GM18505 (cell line): ENCODE data around the gene PTGDR2.

ENCODE experiments used
- ATAC-seq: cut with Tn5 transposase; IDR thresholded peaks from one replicate; pipeline ENCODE4 v1.9.1; 2021; ENCODE audit not compliant: unreplicated experiment
- POLR2A ChIP-seq: IDR thresholded peaks from 4 replicates; pipeline ENCODE4 v1.6.1; 2011; ENCODE audit warnings: borderline replicate concordance; ENCODE audit not compliant: insufficient read depth, insufficient read length; ENCODE audit errors: extremely low read depth

Gene PTGDR2

DNA sequence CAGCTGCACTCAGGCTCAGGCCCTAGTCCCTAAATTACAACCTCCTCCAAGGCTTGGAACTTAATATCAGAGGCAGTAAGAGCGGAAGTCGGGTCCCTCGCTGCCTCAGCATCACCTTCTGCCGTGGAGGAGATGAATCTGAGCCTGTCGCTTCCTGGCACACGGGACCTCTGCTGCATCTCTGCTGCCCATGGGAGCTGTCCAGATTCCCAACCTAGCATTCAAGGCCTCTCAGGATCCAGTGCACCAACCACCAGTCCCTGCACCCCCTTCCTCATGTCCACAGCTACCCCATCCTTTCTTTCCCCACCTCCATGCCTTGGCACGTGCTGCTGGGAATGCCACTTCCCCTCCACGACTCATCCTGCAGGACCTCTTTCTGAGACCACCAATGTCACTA is 2.5 kb upstream of the PTGDR2 start:
- no peak for TF ChIP-seq POLR2A
- ATAC-seq: no peak

DNA sequence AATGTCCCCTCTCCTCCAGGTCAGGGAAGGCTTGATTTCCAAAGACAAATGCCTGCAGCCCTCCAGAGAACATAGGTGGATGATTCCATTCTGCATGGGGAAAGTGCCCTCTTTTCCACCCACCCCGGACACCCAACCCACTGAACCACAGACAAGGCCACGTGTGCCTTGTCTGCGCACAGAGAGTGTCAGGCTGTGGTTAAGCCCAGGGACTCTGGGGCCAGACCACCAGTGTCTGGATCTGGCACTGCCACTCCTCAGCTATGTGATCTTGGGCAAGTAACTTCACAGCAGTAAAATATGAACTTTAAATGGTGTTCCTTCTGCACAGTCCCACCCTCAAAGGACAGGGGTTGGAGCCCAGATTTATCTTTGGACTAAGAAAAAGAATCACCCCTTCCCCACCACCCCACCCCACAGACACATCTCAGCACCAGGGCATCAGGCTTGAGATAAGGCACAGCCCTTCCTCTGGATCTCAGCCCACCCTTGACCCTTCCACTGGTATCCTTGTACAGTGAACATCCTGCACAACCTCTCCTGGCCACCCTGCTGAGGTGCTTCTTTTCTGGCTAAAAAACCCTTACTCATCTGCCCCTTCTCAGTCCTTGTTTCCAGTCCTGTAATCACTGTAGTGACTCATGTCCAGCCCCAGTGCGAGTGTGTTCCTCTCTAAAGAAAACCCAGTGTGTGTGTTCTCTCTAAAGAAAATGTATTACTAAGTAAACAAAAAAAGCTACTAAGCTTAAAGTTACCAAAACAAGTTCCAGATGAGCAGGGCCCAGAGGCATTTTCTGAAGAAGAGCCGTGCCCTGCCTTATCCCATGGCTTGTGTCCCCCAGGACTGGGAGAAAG is 1.9 kb upstream of the PTGDR2 start:
- TF ChIP-seq POLR2A: no peak
- ATAC-seq: no peak

DNA sequence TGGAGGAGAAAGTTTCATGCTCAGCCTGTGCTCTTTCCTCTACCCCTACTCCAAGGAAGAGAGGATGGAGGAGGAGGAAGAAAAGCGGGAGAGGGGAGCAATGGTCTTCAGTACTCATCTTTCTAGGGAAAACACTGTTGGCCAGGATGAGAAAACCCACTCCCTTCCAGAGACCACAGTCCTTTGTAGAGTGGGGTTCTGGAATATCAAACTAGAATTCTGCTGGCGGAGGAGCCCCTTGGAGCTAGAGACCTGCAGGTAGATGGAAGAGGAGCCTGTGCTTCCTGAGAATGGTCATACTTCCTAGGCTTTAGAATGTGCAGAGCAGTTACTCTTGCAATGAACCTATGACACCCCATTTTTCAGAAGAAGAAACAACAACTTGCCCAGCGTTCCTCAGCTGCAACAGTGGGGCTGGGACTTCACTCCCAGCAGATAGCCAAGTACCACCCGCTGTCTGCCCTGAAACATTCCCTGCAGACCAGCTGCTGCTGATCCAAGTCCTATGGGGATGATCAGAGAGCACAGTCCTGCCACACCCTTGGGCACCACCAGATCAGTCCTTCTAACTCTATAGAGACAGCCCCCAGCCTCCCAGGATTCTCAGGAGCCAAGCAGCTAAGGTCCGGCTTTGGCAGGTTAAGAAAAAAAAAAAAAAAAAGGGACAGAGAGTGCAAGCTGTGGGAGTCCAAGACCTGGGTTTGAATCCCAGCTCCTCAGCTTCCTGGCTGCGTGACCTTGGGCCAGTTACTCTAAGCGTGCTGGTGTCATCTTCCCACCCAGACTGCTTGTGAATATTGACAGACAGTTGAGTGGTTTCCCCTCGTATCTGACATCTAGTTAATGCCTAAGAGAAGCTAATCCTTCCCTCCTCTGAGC is 664 bp downstream of the PTGDR2 start:
- no peak for ATAC-seq
- TF ChIP-seq POLR2A: no peak

DNA sequence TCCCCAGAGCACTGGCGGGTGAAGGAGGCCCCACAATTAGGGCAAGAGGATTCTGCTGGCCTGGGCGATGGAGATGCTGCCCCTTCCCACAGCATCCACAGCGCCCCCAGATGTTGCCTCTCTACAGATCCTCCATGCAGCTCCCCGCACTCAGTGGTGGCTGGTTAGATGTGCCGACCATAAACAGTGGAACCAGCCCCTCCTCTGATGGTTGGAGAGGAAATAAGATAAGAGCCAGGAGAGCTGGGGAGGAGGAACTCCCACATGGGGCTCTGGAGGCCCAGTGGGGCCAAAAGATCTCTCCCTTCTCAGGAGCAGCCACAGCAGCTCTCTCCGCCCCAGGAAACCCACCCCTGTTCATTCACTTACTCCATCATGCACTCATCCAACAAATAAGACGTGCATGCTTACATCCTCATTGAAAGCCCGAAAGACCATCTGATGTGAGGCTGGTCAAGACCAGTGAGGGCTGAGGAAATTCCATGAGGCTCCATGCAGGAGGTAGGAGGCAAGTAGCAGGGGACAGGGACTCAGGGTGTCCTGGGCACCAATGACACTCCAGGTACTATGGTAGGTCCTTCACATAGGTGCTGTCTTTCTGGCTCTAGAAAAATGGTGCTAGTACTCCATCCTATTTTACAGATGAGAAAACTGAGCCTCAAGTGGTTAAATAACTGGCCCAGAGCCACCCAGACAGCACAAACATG is 1.5 kb downstream of the PTGDR2 start:
- no peak for TF ChIP-seq POLR2A

DNA sequence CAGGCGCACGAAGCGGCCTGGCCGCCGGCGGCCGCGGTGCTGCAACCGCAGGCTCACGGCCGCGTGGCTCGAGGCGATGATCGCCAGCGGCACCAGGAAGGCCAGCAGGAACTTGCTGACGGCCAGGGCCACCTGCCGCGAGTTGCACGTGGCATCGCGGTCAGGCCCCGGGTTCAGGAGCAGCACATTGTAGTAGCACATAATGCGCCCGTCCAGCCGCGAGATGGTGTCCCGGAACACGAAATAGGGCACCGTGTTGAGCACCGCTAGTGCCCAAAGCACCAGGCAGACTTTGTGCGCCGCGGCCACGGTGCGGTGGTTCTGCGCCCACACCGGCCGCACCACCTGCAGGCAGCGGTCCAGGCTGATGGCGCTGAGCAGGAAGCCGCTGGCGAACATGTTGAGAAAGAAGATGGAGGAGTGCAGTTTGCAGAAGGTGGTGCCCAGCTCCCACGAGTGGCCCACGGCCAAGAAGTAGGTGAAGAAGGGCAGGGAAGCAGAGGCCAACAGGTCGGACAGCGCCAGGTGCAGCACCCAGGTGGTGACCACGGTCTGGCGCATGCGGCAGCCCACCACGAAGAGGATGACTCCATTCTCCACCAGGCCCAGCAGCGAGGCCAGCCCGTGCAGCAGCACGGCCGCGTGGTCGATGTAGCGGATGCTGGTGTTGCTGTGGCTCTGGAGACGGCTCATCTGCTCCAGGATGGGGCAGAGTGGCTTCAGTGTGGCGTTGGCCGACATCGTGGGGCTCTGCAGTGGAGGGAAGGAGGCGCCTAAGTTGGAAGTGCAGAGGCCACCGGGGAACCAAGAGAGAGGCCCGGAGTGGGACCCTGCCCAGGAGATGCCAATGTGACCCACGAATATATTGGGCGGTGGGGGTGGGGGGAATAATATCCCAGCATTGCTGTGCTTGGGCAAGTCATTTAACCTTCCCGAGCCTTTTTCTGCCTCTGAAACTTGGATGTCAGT is 2.5 kb downstream of the PTGDR2 start:
- no peak for TF ChIP-seq POLR2A
- no peak for ATAC-seq

More for the DNA sequence above, 1.5 kb downstream of the PTGDR2 start:
- ATAC-seq: no peak

DNA sequence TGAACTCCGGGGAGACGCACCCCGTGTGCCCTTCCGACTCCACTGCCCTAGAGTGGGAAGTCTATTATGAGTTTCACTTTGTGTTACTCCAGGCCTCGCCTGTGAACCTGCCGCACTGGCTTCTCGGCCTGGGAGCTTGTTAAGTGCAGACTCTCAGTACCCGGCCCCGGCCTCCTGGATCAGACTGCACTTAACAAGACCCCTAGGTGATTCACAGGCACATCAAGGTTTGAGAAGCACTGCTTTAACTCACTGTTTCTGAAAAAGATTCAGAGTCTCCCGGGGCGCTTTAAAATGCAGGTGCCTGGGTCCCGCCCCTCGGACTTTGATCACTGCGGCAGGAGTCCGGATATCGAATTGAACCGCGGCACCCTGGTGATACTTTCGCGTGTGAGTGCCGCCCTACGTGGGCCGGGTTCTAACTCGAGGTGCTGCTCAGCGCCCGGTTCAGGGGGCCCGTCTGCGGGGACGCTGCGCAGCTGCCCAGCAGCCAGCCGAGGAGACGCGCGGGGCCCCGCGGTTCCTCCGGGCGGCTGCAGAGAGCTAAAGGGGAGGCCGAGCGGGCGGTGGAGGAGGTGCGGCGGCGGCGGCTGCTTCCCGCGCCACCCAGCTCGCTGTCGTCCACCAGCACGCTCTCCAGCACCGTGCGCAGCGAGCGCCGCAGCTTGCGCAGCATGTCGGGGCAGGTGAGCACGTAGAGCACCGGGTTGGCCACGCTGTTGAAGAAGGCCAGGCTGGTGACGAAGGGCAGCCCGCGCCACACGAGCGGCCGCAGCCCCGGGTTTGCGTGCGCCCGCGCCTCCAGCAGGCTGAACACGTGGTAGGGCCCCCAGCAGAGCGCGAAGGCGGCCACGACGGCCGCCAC is 3.4 kb downstream of the PTGDR2 start:
- TF ChIP-seq POLR2A: no peak
- no peak for ATAC-seq

DNA sequence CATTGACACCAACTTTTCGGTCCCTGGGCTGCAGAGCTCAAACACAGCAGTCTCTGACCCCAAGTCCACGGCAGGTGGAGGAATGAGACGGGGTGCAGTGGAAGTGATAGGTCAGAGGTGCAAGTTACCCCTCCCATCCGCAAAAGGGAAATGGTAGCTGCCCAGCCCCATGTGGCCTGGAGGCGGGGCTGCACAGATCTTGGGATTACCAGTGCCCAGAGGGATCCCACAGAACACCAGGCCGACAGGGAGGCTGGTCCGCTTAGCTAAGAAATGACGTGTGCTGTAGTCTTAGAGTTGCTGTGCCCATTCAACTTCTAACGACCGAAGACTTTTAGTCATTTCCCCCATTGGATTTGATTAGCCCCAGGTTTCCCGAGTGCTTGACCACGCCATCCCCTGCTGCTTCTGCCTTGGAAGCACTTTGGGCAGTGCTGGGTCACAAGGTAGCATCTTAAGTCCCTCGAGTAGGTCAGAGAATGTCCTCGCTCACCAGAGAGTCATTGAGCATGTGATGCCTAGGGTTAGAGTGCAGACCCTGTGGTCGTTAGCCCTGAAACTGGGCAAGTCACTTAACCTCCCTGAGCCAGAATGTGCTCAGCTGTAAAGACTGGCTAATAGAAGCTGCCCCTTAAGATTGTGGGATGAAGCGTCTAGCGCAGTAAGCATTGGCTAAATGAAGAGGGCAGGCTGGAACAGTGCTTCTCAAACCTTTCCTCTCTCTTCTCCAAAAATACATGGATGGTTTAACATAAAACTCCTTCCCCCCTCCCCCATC is 4.2 kb downstream of the PTGDR2 start:
- no peak for ATAC-seq

DNA sequence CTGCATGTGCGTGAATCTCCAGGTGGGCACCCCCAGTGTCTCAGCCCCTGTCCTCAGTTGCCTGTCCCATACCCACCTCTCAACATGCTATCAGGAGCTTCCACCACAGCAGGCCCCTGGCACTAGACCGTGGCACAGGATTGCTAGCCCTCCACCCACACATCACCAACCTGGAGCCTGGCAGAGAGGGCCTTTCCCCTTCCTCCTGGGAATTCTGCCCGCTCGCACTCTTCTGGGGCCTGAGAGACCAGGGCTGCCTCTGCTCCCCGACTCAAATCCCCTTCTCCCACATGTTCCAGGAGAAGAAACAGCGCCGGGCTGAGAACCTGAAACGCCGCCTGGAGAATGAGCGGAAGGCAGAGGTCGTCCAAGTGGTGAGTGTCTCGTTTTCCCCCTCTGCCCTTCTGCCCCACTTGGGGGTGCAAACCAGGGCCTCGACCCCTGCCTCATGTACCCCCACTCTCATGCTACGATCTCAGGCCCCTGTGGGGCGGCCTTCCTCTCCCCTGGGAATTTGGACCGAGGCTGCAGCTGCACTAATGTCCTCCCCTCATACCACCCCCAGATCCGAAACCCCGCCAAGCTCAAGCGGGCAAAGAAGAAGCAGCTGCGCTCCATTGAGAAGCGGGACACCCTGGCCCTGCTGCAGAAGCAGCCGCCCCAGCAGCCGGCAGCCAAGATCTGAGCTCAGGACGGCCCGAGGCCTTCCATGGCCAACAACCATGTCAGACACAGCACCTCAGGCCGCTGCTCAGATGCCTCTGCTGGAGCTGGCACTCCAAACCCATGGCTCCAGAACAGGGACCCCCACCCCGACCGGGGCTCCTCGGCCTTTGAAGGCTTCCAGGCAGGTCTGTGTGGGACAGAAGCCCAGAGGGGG is 5.9 kb downstream of the PTGDR2 start:
- no peak for ATAC-seq

More for the DNA sequence above, 4.2 kb downstream of the PTGDR2 start:
- TF ChIP-seq POLR2A: no peak

DNA sequence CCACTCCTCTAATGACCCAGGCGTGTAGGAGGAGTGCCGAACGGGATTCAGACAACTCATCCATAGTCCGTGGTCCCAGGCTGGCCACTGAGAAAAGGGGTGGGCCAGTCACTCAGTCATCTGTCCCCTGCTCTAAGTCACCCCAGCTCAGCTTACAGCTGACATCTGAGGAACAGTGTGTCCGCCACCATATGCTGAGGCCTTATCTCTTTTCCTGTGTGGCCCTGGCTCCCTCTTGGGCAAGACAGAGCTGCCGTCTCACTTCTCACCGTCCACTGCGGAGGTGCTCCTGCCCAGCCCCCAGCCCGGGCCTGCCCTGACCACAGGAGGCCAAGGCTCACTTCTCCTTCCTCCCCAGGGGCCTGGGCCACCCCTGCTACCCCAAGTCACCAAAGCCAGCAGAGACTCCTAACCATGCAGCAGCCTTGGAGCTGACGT is 7.0 kb downstream of the PTGDR2 start:
- ATAC-seq: no peak
- TF ChIP-seq POLR2A: no peak

More for the DNA sequence above, 5.9 kb downstream of the PTGDR2 start:
- TF ChIP-seq POLR2A: no peak

DNA sequence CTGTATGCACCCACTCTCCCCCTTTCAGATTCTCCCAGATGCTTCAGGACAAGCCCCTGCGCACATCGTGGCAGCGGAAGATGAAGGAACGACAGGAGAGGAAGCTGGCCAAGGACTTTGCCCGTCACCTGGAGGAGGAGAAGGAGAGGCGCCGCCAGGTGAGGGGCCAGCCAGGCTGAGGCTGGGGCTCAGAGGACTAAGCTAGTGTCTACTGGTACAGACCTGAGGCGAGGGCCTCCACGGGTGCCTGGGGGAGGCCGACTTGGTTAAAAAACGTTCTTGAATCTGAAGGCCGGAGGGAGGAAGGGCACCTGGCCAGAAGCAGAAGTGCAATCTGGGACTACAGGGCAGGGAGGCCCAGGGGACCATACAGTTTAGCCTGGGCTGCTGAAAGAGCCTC is 7.9 kb downstream of the PTGDR2 start:
- TF ChIP-seq POLR2A: no peak
- ATAC-seq: no peak
